ENCODE data around the gene DDI2. TPM values are rescaled to one million over a fixed set of nuclear protein-coding genes. Genes with fewer than 3 reads are reported as not detected.

Gene DDI2
- polyA plus RNA-seq, 1 donor from 2014 or later = 3.8 TPM

- Histone ChIP-seq H3K4me3 (ENCODE audit: low read length) (no peak overlapping the region), H3K36me3 (ENCODE audit: insufficient read depth, low read length) (no peaks in the 10 kb centered on the region), H3K9ac (ENCODE audit: low read length) (no peak overlapping the region), H4K20me1 (ENCODE audit: insufficient read depth) (no peaks in the 10 kb centered on the region), H2AFZ (ENCODE audit: low read depth, low read length) (no peak overlapping the region), H3K9me2 (ENCODE audit: insufficient read depth, low read length) (no peaks in the 10 kb centered on the region), H3K27me3 (ENCODE audit: insufficient read depth, low read depth, low read length) (no peaks in the 10 kb centered on the region), H3K79me2 (replicated peaks; ENCODE audit: insufficient read depth, low read length) (peaks cover 51% of the 10 kb centered on the region), H3K9me3 (ENCODE audit: low read length) (no peaks in the 10 kb centered on the region), H3K27ac (ENCODE audit: low read length) (no peak overlapping the region), H3F3A (ENCODE audit: insufficient read depth, low read length, poor library complexity, severe bottlenecking) (no peaks in the 10 kb centered on the region), H3K4me2 (ENCODE audit: low read length) (no peak overlapping the region)
- TF ChIP-seq, protein P1, sequence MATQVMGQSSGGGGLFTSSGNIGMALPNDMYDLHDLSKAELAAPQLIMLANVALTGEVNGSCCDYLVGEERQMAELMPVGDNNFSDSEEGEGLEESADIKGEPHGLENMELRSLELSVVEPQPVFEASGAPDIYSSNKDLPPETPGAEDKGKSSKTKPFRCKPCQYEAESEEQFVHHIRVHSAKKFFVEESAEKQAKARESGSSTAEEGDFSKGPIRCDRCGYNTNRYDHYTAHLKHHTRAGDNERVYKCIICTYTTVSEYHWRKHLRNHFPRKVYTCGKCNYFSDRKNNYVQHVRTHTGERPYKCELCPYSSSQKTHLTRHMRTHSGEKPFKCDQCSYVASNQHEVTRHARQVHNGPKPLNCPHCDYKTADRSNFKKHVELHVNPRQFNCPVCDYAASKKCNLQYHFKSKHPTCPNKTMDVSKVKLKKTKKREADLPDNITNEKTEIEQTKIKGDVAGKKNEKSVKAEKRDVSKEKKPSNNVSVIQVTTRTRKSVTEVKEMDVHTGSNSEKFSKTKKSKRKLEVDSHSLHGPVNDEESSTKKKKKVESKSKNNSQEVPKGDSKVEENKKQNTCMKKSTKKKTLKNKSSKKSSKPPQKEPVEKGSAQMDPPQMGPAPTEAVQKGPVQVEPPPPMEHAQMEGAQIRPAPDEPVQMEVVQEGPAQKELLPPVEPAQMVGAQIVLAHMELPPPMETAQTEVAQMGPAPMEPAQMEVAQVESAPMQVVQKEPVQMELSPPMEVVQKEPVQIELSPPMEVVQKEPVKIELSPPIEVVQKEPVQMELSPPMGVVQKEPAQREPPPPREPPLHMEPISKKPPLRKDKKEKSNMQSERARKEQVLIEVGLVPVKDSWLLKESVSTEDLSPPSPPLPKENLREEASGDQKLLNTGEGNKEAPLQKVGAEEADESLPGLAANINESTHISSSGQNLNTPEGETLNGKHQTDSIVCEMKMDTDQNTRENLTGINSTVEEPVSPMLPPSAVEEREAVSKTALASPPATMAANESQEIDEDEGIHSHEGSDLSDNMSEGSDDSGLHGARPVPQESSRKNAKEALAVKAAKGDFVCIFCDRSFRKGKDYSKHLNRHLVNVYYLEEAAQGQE (IDR thresholded peaks at IDR 0.05; ENCODE audit: borderline replicate concordance) = no peak
- TF ChIP-seq TAF1 (IDR thresholded peaks at IDR 0.05; ENCODE audit: low read depth) (no peak), RAD21 (conservative IDR thresholded peaks at IDR 0.05) (no peak), POLR2AphosphoS5 (IDR thresholded peaks at IDR 0.05) (no peak), EP300 (conservative IDR thresholded peaks at IDR 0.05; ENCODE audit: poor library complexity, severe bottlenecking) (no peak)
- TF ChIP-seq, protein P2, sequence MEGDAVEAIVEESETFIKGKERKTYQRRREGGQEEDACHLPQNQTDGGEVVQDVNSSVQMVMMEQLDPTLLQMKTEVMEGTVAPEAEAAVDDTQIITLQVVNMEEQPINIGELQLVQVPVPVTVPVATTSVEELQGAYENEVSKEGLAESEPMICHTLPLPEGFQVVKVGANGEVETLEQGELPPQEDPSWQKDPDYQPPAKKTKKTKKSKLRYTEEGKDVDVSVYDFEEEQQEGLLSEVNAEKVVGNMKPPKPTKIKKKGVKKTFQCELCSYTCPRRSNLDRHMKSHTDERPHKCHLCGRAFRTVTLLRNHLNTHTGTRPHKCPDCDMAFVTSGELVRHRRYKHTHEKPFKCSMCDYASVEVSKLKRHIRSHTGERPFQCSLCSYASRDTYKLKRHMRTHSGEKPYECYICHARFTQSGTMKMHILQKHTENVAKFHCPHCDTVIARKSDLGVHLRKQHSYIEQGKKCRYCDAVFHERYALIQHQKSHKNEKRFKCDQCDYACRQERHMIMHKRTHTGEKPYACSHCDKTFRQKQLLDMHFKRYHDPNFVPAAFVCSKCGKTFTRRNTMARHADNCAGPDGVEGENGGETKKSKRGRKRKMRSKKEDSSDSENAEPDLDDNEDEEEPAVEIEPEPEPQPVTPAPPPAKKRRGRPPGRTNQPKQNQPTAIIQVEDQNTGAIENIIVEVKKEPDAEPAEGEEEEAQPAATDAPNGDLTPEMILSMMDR (IDR thresholded peaks at IDR 0.05; ENCODE audit: poor library complexity, severe bottlenecking) = no peak
Measured at GRCh38 chr1:15620902-15621682, 3.8 kb downstream of the DDI2 start.

DNA sequence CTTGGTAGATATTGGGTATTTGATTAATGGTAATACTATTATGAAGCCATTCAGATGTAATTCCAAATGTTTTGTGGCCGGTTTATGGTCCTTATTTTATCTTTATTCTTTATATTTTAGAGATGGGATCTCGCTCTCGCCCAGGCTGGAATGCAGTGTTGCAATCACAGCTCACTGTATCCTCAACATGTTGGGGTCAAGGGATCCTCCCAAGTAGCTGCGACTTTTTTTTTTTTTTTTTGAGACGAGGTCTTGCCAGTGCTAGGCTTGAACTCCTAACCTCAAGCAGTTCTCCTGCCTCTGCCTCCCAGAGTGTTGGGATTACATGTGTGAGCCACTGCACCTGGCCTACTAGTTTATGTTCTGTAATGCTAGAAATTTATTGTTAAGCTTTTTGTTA is 4.7 kb downstream of the DDI2 start:
- H3F3A ChIP-seq (ENCODE audit: insufficient read depth, low read length, poor library complexity, severe bottlenecking) = no peaks in the 10 kb centered on the region
- H3K79me2 ChIP-seq (replicated peaks; ENCODE audit: insufficient read depth, low read length) = peaks cover 51% of the 10 kb centered on the region
- TF ChIP-seq POLR2AphosphoS5 (IDR thresholded peaks at IDR 0.05) = no peak
- TF ChIP-seq RAD21 (conservative IDR thresholded peaks at IDR 0.05) = no peak
- TF ChIP-seq, protein P1 (IDR thresholded peaks at IDR 0.05; ENCODE audit: borderline replicate concordance) = no peak
- TF ChIP-seq EP300 (conservative IDR thresholded peaks at IDR 0.05; ENCODE audit: poor library complexity, severe bottlenecking) = no peak
- TF ChIP-seq TAF1 (IDR thresholded peaks at IDR 0.05; ENCODE audit: low read depth) = no peak
- no peak for TF ChIP-seq MXI1 (conservative IDR thresholded peaks at IDR 0.05; ENCODE audit: poor library complexity, severe bottlenecking)
- TF ChIP-seq SMC3 (conservative IDR thresholded peaks at IDR 0.05; ENCODE audit: poor library complexity) = no peak
- TF ChIP-seq, protein P2 (IDR thresholded peaks at IDR 0.05; ENCODE audit: poor library complexity, severe bottlenecking) = no peak
- TF ChIP-seq EZH2 (IDR thresholded peaks at IDR 0.05; ENCODE audit: borderline replicate concordance, insufficient read depth, low read length, poor library complexity, severe bottlenecking) = no peak
- no peak overlapping the region for H3K27ac ChIP-seq (ENCODE audit: low read length)
- no peak overlapping the region for H2AFZ ChIP-seq (ENCODE audit: low read depth, low read length)
- H3K36me3 ChIP-seq (ENCODE audit: insufficient read depth, low read length) = no peaks in the 10 kb centered on the region
- H3K4me3 ChIP-seq (ENCODE audit: low read length) = no peak overlapping the region
- no peaks in the 10 kb centered on the region for H3K27me3 ChIP-seq (ENCODE audit: insufficient read depth, low read depth, low read length)
- no peak overlapping the region for H3K9ac ChIP-seq (ENCODE audit: low read length)
- no peaks in the 10 kb centered on the region for H3K9me3 ChIP-seq (ENCODE audit: low read length)
- H3K4me2 ChIP-seq (ENCODE audit: low read length) = no peak overlapping the region
- no peaks in the 10 kb centered on the region for H3K9me2 ChIP-seq (ENCODE audit: insufficient read depth, low read length)
- no peaks in the 10 kb centered on the region for H4K20me1 ChIP-seq (ENCODE audit: insufficient read depth)

All from neural cell (in vitro differentiated cells).